Liver (tissue), 3 donors: ENCODE data around the gene TIA1.

Source experiments
- CTCF ChIP-seq: fragments of 150-350 bp; IDR thresholded peaks from 2 replicates; pipeline ENCODE4 v1.5.1; 2017; ENCODE audit warnings: improper control_type of control experiment, low read depth, low read length; ENCODE audit not compliant: missing input control
- JUND ChIP-seq, 2 donors: IDR thresholded peaks; 2 replicates each; pipeline ENCODE4 v1.6.1; 2016; ENCODE audit warnings: antibody characterized with exemption in 2 of 2
- donor health status: healthy.
- donor health status: healthy.

GRCh38 chr2:70173520-70173919 lies 74.9 kb downstream of the TIA1 start:
- TF ChIP-seq CTCF: no peak
- TF ChIP-seq JUND (IDR thresholded peaks at IDR 0.05): no peak
